Neural progenitor cell (in vitro differentiated cells): ENCODE measurements around the gene PCED1A. TPM values are rescaled to one million over a fixed set of nuclear protein-coding genes. Genes with fewer than 3 reads are reported as not detected.

Experiments
- DNase-seq: peaks from one replicate; pipeline ENCODE4 v3.0.0-alpha.2; 2016; ENCODE audit warnings: low spot score
- H2AFZ ChIP-seq: fragments of 200-600 bp; sonication (generic); replicated peaks from 2 replicates; pipeline ENCODE4 v1.6.1; 2016; ENCODE audit warnings: antibody characterized with exemption
- H3F3A ChIP-seq: fragments of 200-600 bp; sonication (generic); 2 replicates; pipeline ENCODE4 v1.6.1; 2016; ENCODE audit warnings: antibody characterized with exemption, low read depth
- H3K27ac ChIP-seq: fragments of 200-600 bp; sonication (generic); 2 replicates; pipeline ENCODE4 v1.5.1; 2016; ENCODE audit warnings: mild to moderate bottlenecking
- H3K27me3 ChIP-seq: fragments of 200-600 bp; sonication (generic); 2 replicates; pipeline ENCODE4 v1.6.1; 2016; ENCODE audit warnings: mild to moderate bottlenecking, moderate library complexity
- H3K36me3 ChIP-seq: fragments of 200-600 bp; sonication (generic); 2 replicates; pipeline ENCODE4 v1.5.1; 2016
- H3K4me1 ChIP-seq: fragments of 200-600 bp; sonication (generic); 2 replicates; pipeline ENCODE4 v1.6.1; 2016; ENCODE audit warnings: mixed run types
- H3K4me2 ChIP-seq: fragments of 200-600 bp; sonication (generic); 2 replicates; pipeline ENCODE4 v1.6.1; 2016
- H3K4me3 ChIP-seq: fragments of 200-600 bp; sonication (generic); 2 replicates; pipeline ENCODE4 v1.5.1; 2016
- H3K79me2 ChIP-seq: fragments of 200-600 bp; sonication (generic); 2 replicates; pipeline ENCODE4 v1.6.1; 2016; ENCODE audit warnings: low read depth
- H3K9ac ChIP-seq: fragments of 200-600 bp; sonication (generic); 2 replicates; pipeline ENCODE4 v1.6.1; 2016
- H3K9me3 ChIP-seq: fragments of 200-600 bp; sonication (generic); 2 replicates; pipeline ENCODE4 v1.5.1; 2016; ENCODE audit warnings: low read depth
- H4K20me1 ChIP-seq: fragments of 200-600 bp; sonication (generic); 2 replicates; pipeline ENCODE4 v1.6.1; 2016; ENCODE audit warnings: low read depth
- H3K27ac Mint-ChIP-seq: 3 replicates; pipeline ENCODE4 v1.8.0; 2021; ENCODE audit warnings: mixed read lengths
- H3K27me3 Mint-ChIP-seq: 2 replicates; pipeline ENCODE4 v1.8.0; 2022; ENCODE audit warnings: low read depth, mild to moderate bottlenecking, inconsistent platforms, moderate library complexity, mixed read lengths; ENCODE audit not compliant: insufficient read depth
- H3K36me3 Mint-ChIP-seq: 3 replicates; pipeline ENCODE4 v1.8.0; 2021; ENCODE audit warnings: mixed read lengths
- H3K4me1 Mint-ChIP-seq: 3 replicates; pipeline ENCODE4 v1.8.0; 2021; ENCODE audit warnings: mixed read lengths
- H3K4me3 Mint-ChIP-seq: 3 replicates; pipeline ENCODE4 v1.8.0; 2021; ENCODE audit warnings: mild to moderate bottlenecking, moderate library complexity, mixed read lengths
- H3K9me3 Mint-ChIP-seq: 3 replicates; pipeline ENCODE4 v1.8.0; 2020; ENCODE audit warnings: mixed read lengths
- EZH2 ChIP-seq: fragments of 200-600 bp; sonication (generic); IDR thresholded peaks from 2 replicates; pipeline ENCODE4 v1.6.1; 2017; ENCODE audit warnings: antibody characterized with exemption, mild to moderate bottlenecking, moderate library complexity
- EZH2phosphoT487 ChIP-seq: fragments of 200-600 bp; sonication (generic); IDR thresholded peaks from 2 replicates; pipeline ENCODE4 v1.6.1; 2017; ENCODE audit warnings: antibody characterized with exemption
- total RNA-seq: library from RNA; depleted of rRNA; stranded (reverse); fragments of >200 nt; gene quantifications from 2 replicates; pipeline ENCODE4 v1.2.3, GENCODE V29; 2015; ENCODE audit warnings: low replicate concordance
- TF ChIP-seq, protein P1 (sequence below): fragments of 200-600 bp; sonication (generic); IDR thresholded peaks from 2 replicates; pipeline ENCODE4 v1.5.1; 2017; ENCODE audit warnings: antibody characterized with exemption, mild to moderate bottlenecking

Gene PCED1A, protein sequence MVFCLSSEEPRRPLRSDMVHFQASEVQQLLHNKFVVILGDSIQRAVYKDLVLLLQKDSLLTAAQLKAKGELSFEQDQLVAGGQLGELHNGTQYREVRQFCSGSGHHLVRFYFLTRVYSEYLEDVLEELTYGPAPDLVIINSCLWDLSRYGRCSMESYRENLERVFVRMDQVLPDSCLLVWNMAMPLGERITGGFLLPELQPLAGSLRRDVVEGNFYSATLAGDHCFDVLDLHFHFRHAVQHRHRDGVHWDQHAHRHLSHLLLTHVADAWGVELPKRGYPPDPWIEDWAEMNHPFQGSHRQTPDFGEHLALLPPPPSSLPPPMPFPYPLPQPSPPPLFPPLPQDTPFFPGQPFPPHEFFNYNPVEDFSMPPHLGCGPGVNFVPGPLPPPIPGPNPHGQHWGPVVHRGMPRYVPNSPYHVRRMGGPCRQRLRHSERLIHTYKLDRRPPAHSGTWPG
- 14.6 and 53.1 TPM in 2 replicates for total RNA-seq

- Histone ChIP-seq H2AFZ (peak within 1 kb of the TSS; percentile 98), H3K27ac (no peak within 1 kb of the TSS), H3K4me1 (peaks cover 6% of the 10 kb centered on the region), H4K20me1 (no peaks in the 10 kb centered on the region), H3K4me3 (peak within 1 kb of the TSS; percentile 78), H3K4me2 (peak within 1 kb of the TSS; percentile 88), H3K27me3 (no peaks in the 10 kb centered on the region), H3K36me3 (no peaks in the 10 kb centered on the region), H3K9me3 (no peaks in the 10 kb centered on the region), H3K79me2 (peaks cover 6% of the 10 kb centered on the region), H3K9ac (peak within 1 kb of the TSS; percentile 59), H3F3A (no peaks in the 10 kb centered on the region)
- Mint-ChIP-seq H3K4me1 (peaks cover 13% of the 10 kb centered on the region), H3K9me3 (no peaks in the 10 kb centered on the region), H3K27ac (peak within 1 kb of the TSS; percentile 5), H3K27me3 (peaks cover 6% of the 10 kb centered on the region), H3K36me3 (peaks cover 16% of the 10 kb centered on the region), H3K4me3 (peak within 1 kb of the TSS; percentile 90)
- TF ChIP-seq EZH2 (peak; percentile 53), EZH2phosphoT487 (peak; percentile 55)
- TF ChIP-seq, protein P1, sequence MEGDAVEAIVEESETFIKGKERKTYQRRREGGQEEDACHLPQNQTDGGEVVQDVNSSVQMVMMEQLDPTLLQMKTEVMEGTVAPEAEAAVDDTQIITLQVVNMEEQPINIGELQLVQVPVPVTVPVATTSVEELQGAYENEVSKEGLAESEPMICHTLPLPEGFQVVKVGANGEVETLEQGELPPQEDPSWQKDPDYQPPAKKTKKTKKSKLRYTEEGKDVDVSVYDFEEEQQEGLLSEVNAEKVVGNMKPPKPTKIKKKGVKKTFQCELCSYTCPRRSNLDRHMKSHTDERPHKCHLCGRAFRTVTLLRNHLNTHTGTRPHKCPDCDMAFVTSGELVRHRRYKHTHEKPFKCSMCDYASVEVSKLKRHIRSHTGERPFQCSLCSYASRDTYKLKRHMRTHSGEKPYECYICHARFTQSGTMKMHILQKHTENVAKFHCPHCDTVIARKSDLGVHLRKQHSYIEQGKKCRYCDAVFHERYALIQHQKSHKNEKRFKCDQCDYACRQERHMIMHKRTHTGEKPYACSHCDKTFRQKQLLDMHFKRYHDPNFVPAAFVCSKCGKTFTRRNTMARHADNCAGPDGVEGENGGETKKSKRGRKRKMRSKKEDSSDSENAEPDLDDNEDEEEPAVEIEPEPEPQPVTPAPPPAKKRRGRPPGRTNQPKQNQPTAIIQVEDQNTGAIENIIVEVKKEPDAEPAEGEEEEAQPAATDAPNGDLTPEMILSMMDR: no peak
- DNase-seq: peak; percentile 89
These were observed at the start of gene PCED1A, which contains the start of gene VPS16 for GRCh38 chr20:2840138-2840966. Gene PCED1A (minus strand): TSS chr20:2840655. CDS start chr20:2839912, 743 bp downstream. Gene VPS16 (plus strand): TSS chr20:2840745. CDS start chr20:2840775, 30 bp downstream.

DNA sequence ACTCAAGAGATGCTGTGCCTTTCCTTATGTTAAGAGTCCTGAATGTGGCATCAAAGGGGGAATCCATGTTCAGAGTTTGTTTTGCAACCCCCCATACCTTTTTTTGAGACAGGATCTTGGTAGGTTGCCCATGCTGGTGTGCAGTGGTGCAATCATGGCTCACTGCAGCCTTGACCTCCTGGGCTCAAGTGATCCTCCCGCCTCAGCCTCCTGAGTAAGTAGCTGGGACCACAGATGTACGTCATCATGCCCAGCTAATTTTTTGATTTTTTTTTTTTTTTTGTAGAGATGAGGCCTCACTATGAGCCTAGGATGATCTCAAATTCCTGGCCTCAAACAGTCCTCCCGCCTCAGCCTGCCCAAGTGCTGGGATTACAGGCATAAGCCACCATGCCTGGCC is 49.3 kb upstream of the PCED1A start:
- H3F3A ChIP-seq: no peaks in the 10 kb centered on the region
- H4K20me1 ChIP-seq: peaks cover 70% of the 10 kb centered on the region
- H3K27ac ChIP-seq: no peak overlapping the region
- no peaks in the 10 kb centered on the region for H3K36me3 ChIP-seq
- H3K4me3 ChIP-seq: no peak overlapping the region
- Mint-ChIP-seq H3K4me3 (no peak overlapping the region), H3K36me3 (peaks cover 28% of the 10 kb centered on the region), H3K4me1 (no peaks in the 10 kb centered on the region), H3K27ac (no peak overlapping the region), H3K9me3 (peaks cover 22% of the 10 kb centered on the region), H3K27me3 (peaks cover 2% of the 10 kb centered on the region)
- H3K79me2 ChIP-seq: peaks cover 99% of the 10 kb centered on the region
- H3K9me3 ChIP-seq: no peaks in the 10 kb centered on the region
- DNase-seq: no peak
- TF ChIP-seq, protein P1: no peak
- TF ChIP-seq EZH2phosphoT487 (no peak), EZH2 (no peak)
- no peak overlapping the region for H2AFZ ChIP-seq
- no peak overlapping the region for H3K4me2 ChIP-seq
- H3K27me3 ChIP-seq: no peaks in the 10 kb centered on the region
- H3K9ac ChIP-seq: no peak overlapping the region
- no peaks in the 10 kb centered on the region for H3K4me1 ChIP-seq

GRCh38 chr20:2889209-2889608 is 48.8 kb upstream of the PCED1A start:
- Histone ChIP-seq H4K20me1 (peaks cover 74% of the 10 kb centered on the region), H3K79me2 (peaks cover 99% of the 10 kb centered on the region)
- no peak overlapping the region for H3K27ac Mint-ChIP-seq

More at GRCh38 chr20:2889209-2889608, 48.8 kb upstream of the PCED1A start:
- H3K4me3 Mint-ChIP-seq: no peak overlapping the region
- Histone ChIP-seq H3K9ac (no peak overlapping the region), H2AFZ (no peak overlapping the region), H3K27me3 (no peaks in the 10 kb centered on the region), H3K4me3 (no peak overlapping the region), H3K36me3 (no peaks in the 10 kb centered on the region), H3K27ac (no peak overlapping the region), H3K4me2 (no peak overlapping the region), H3F3A (no peaks in the 10 kb centered on the region), H3K4me1 (no peaks in the 10 kb centered on the region), H3K9me3 (no peaks in the 10 kb centered on the region)
- peaks cover 18% of the 10 kb centered on the region for H3K9me3 Mint-ChIP-seq
- H3K4me1 Mint-ChIP-seq: no peaks in the 10 kb centered on the region
- H3K27me3 Mint-ChIP-seq: no peaks in the 10 kb centered on the region
- TF ChIP-seq EZH2phosphoT487 (no peak), EZH2 (no peak)
- TF ChIP-seq, protein P1: no peak
- H3K36me3 Mint-ChIP-seq: peaks cover 27% of the 10 kb centered on the region
- DNase-seq: no peak
